GM06990 (cell line): ENCODE measurements around the gene METTL17.

Source experiments
- DNase-seq: peaks from one replicate; pipeline ENCODE4 v3.0.0-alpha.2; 2011; ENCODE audit not compliant: insufficient read length; ENCODE audit errors: extremely low read depth
- H3K27me3 ChIP-seq: replicated peaks from 2 replicates; pipeline ENCODE4 v1.6.0; 2011; ENCODE audit warnings: low read length; ENCODE audit not compliant: control insufficient read depth, insufficient read depth
- H3K36me3 ChIP-seq: 2 replicates; pipeline ENCODE4 v1.5.1; 2011; ENCODE audit warnings: low read length; ENCODE audit not compliant: control insufficient read depth, insufficient read depth
- H3K4me3 ChIP-seq: replicated peaks from 2 replicates; pipeline ENCODE4 v1.5.1; 2011; ENCODE audit warnings: low read depth, mild to moderate bottlenecking, control low read depth, low read length
- CTCF ChIP-seq: IDR thresholded peaks from 2 replicates; pipeline ENCODE4 v1.5.1; 2011; ENCODE audit warnings: low read length, control low read depth, mild to moderate bottlenecking, inconsistent platforms; ENCODE audit not compliant: insufficient read depth, poor library complexity, severe bottlenecking

METTL17 gene

GRCh38 chr14:21019366-21019765 lies 29.6 kb downstream of the METTL17 start:
- no peak for DNase-seq
- Histone ChIP-seq H3K36me3 (no peaks in the 10 kb centered on the region), H3K27me3 (peaks cover 2% of the 10 kb centered on the region), H3K4me3 (no peak overlapping the region)
- TF ChIP-seq CTCF = no peak

- peaks cover 2% of the 10 kb centered on the region for H3K27me3 ChIP-seq
Measured at GRCh38 chr14:21020977-21021545, 31.3 kb downstream of the METTL17 start.

GRCh38 chr14:21022686-21023085 lies 32.9 kb downstream of the METTL17 start:
- Histone ChIP-seq H3K36me3 (no peaks in the 10 kb centered on the region), H3K27me3 (peaks cover 3% of the 10 kb centered on the region), H3K4me3 (no peak overlapping the region)
- no peak for TF ChIP-seq CTCF
- no peak for DNase-seq

More at GRCh38 chr14:21020977-21021545, 31.3 kb downstream of the METTL17 start:
- no peak overlapping the region for H3K4me3 ChIP-seq
- no peaks in the 10 kb centered on the region for H3K36me3 ChIP-seq
- no peak for DNase-seq
- TF ChIP-seq CTCF = no peak

GRCh38 chr14:21023174-21023573 lies 33.4 kb downstream of the METTL17 start:
- TF ChIP-seq CTCF = no peak
- H3K36me3 ChIP-seq = no peaks in the 10 kb centered on the region
- H3K4me3 ChIP-seq = no peak overlapping the region
- peaks cover 4% of the 10 kb centered on the region for H3K27me3 ChIP-seq
- no peak for DNase-seq

- no peak for TF ChIP-seq CTCF
- DNase-seq = no peak
- H3K27me3 ChIP-seq = peaks cover 4% of the 10 kb centered on the region
- H3K36me3 ChIP-seq = no peaks in the 10 kb centered on the region
- H3K4me3 ChIP-seq = no peak overlapping the region
Measured at GRCh38 chr14:21023817-21024584, 34.2 kb downstream of the METTL17 start.
